ENCODE data around the gene TM7SF2. TPM values are rescaled to one million over a fixed set of nuclear protein-coding genes. Genes with fewer than 3 reads are reported as not detected.

The TM7SF2 gene
- total and polyA plus RNA-seq, 2 of the 8 experiments (the other 6 are each of a cell fraction or from before 2014, with no cell fraction given), result 40.1 to 96.0 TPM

GRCh38 chr11:65114538-65115171 lies 3.0 kb downstream of the TM7SF2 start:
- peaks cover 4 to 18% of the 10 kb centered on the region in 2 experiments for H4K20me1 ChIP-seq (replicated peaks in 1 of 2; ENCODE audit: control insufficient read depth in 1 of 2, insufficient read depth in 2 of 2, low read length in 2 of 2)
- TF ChIP-seq RNF2 (IDR thresholded peaks at IDR 0.05; ENCODE audit: borderline replicate concordance, low read depth, low read length, missing control alignments, poor library complexity, severe bottlenecking) (no peak), EP300 (IDR thresholded peaks at IDR 0.05; ENCODE audit: borderline replicate concordance in 1 of 2, low read depth in 2 of 2, low read length in 2 of 2) (no peak), TEAD4 (IDR thresholded peaks at IDR 0.05; ENCODE audit: low read depth, low read length) (no peak), RXRA (IDR thresholded peaks at IDR 0.05; ENCODE audit: insufficient read depth, low read depth, low read length) (no peak), CREB1 (IDR thresholded peaks at IDR 0.05) (no peak), POLR2AphosphoS5 (IDR thresholded peaks at IDR 0.05; ENCODE audit: low read depth, low read length) (0 out of 2 replicates have a peak, but pooled peaks have one; percentile 55), ATF2 (IDR thresholded peaks at IDR 0.05; ENCODE audit: low read length) (no peak), EGR1 (IDR thresholded peaks at IDR 0.05; ENCODE audit: borderline replicate concordance, low read depth, low read length) (no peak)
- H3K56ac ChIP-seq (replicated peaks; ENCODE audit: insufficient read length, low read depth, low read length), result no peak overlapping the region
- no peak overlapping the region for H2AK5ac ChIP-seq (ENCODE audit: low read depth, low read length)
- no peak for DNase-seq (ENCODE audit: low read depth in 1 of 2, low spot score in 2 of 2)
- H2BK20ac ChIP-seq (ENCODE audit: low read length), result no peak overlapping the region
- H3K79me2 ChIP-seq (ENCODE audit: control insufficient read depth in 1 of 2, insufficient read depth in 2 of 2, low read length in 2 of 2), result peaks cover 0 to 6% of the 10 kb centered on the region in 2 experiments; a peak in 1 of 4 replicates
- no peak overlapping the region for H3K9ac ChIP-seq (replicated peaks in 1 of 4; ENCODE audit: extremely low read depth in 1 of 4, low read depth in 3 of 4, low read length in 3 of 4)
- no peak overlapping the region for H3K14ac ChIP-seq (ENCODE audit: insufficient read length)
- CTCF ChIA-PET (ENCODE audit: partially characterized antibody), result interaction anchor here (0.6 to 7.9 kb wide), 5 partner anchors 13 to 66 kb away, joined by 3 to 71 read pairs (median 5); partner anchors contain the start of gene CAPN1
- H3K4me1 ChIP-seq (replicated peaks in 1 of 4; ENCODE audit: control insufficient read depth in 3 of 4, insufficient read depth in 4 of 4, low read length in 3 of 4), result peaks cover 2 to 26% (median 19%) of the 10 kb centered on the region in 4 experiments
- no peak overlapping the region for H3K4ac ChIP-seq (replicated peaks; ENCODE audit: insufficient read length, low read depth, low read length)
- no peak overlapping the region for H4K91ac ChIP-seq (replicated peaks; ENCODE audit: insufficient read length, low read length)
- H3K9me3 ChIP-seq (ENCODE audit: insufficient read depth in 2 of 2, low read depth in 1 of 2, low read length in 1 of 2), result no peaks in the 10 kb centered on the region
- 0 out of 2 replicates have a peak overlapping the region, but pooled peaks have one; percentile 27 for H2BK12ac ChIP-seq (ENCODE audit: low read depth, low read length)
- peaks cover 17% of the 10 kb centered on the region; the same call in 1 of the 2 replicates for H3K23me2 ChIP-seq (ENCODE audit: low read depth, low read length)
- H2BK15ac ChIP-seq (ENCODE audit: low read length), result no peak overlapping the region
- no peak overlapping the region for H3K23ac ChIP-seq (ENCODE audit: insufficient read length)
- H4K8ac ChIP-seq (ENCODE audit: extremely low read depth, insufficient read depth, low read length), result no peak overlapping the region; the same call in 1 of the 2 replicates
- POLR2A ChIA-PET (ENCODE audit: partially characterized antibody), result interaction anchor here (0.7 to 17.4 kb wide), 12 partner anchors 16 to 312 kb away, joined by 3 to 305 read pairs (median 4); partner anchors contain the start of genes ARL2, CAPN1, MAP4K2 and SYVN1
- H4K5ac ChIP-seq (ENCODE audit: insufficient read length, low read depth, low read length), result no peak overlapping the region
- peaks cover 8% of the 10 kb centered on the region for H3K79me1 ChIP-seq (ENCODE audit: low read depth, low read length)
- H3K27me3 ChIP-seq (replicated peaks in 1 of 4; ENCODE audit: control insufficient read depth in 3 of 4, extremely low read depth in 1 of 4, insufficient read depth in 3 of 4, low read length in 3 of 4), result no peaks in the 10 kb centered on the region
- H3K27ac ChIP-seq (ENCODE audit: low read depth, low read length), result no peak overlapping the region
- H3K4me3 ChIP-seq (ENCODE audit: extremely low read depth in 1 of 4, insufficient read depth in 2 of 4, low read depth in 3 of 4, low read length in 4 of 4), result no peak overlapping the region
- FAIRE-seq, result no peak
- H2AFZ ChIP-seq (ENCODE audit: low read length), result no peak overlapping the region
- H3K36me3 ChIP-seq (ENCODE audit: control insufficient read depth in 2 of 4, insufficient read depth in 4 of 4, low read length in 3 of 4), result peaks cover 0 to 18% (median 3%) of the 10 kb centered on the region in 4 experiments; a peak in 3 of 8 replicates
- no peak overlapping the region for H2BK120ac ChIP-seq (replicated peaks; ENCODE audit: low read depth, low read length)
- no peak overlapping the region for H3K18ac ChIP-seq (ENCODE audit: extremely low read depth, low read length)
- no peak overlapping the region for H3K4me2 ChIP-seq (ENCODE audit: insufficient read depth in 1 of 2, low read depth in 2 of 2, low read length in 2 of 2)
- no peak overlapping the region for H2BK5ac ChIP-seq (ENCODE audit: low read depth, low read length)
- 89% methylated on average over 11 of the region's 11 CpGs; no CpG with 5 or more reads in 1 of the 2 experiments for WGBS, 2 experiments (ENCODE audit: extremely low coverage in 1 of 2, insufficient coverage in 1 of 2, insufficient read length in 1 of 2, insufficient replicate concordance in 2 of 2, low coverage in 1 of 2, low lambda C conversion rate in 2 of 2, missing lambda C conversion rate in 1 of 2)
